CD4-positive, alpha-beta T cell (primary cell): ENCODE measurements around the gene POTEE. TPM values are rescaled to one million over a fixed set of nuclear protein-coding genes. Genes with fewer than 3 reads are reported as not detected.
"Not testable (repeated sequence)": the region's sequence is repeated elsewhere in the genome, so short reads cannot be mapped to it uniquely, and the experiment has no call there.

Experiments
- ATAC-seq: fragments of 200-7000 bp; cut with Tn5 transposase; one replicate; pipeline ENCODE4 v1.10.0; 2022; ENCODE audit warnings: mild to moderate bottlenecking; ENCODE audit not compliant: poor library complexity
- CTCF ChIA-PET: fragments of 350-600 bp; sonication (Branson Sonifier 250); formaldehyde crosslinking; loops from one replicate; lab custom pipeline; 2021; ENCODE audit warnings: antibody characterized with exemption, inconsistent platforms; lab: Charles Lee
- POLR2A ChIA-PET: fragments of 350-600 bp; sonication (Branson Sonifier 250); formaldehyde crosslinking; loops from one replicate; lab custom pipeline; 2021; ENCODE audit warnings: antibody characterized with exemption, inconsistent platforms; lab: Charles Lee
- DNase-seq, 14 experiments: peaks; one replicate each; pipeline ENCODE4 v3.0.0-alpha.2; 2013 to 2020; ENCODE audit warnings: mixed read lengths in 2 of 14
- H3K27ac ChIP-seq, 2 donors: one replicate each; pipeline versions ENCODE4 v1.5.1 to v1.7.0; 2013; ENCODE audit warnings: low read length in 2 of 2, low read depth in 1 of 2, mild to moderate bottlenecking in 1 of 2
- H3K27me3 ChIP-seq, 2 experiments: 1 replicate in 1 of 2; 2 replicates in 1 of 2; pipeline versions ENCODE4 v1.6.1 to v1.7.0; 2013; ENCODE audit warnings: low read length in 2 of 2, control low read depth in 1 of 2, mild to moderate bottlenecking in 1 of 2, moderate library complexity in 1 of 2; ENCODE audit not compliant: insufficient read depth in 2 of 2, control insufficient read depth in 1 of 2
- H3K36me3 ChIP-seq: one replicate; pipeline ENCODE4 v1.6.1; 2013; ENCODE audit warnings: low read length, control low read depth; ENCODE audit not compliant: insufficient read depth
- H3K4me1 ChIP-seq: one replicate; pipeline ENCODE4 v1.6.1; 2013; ENCODE audit warnings: low read length, control low read depth; ENCODE audit not compliant: insufficient read depth
- H3K4me3 ChIP-seq: one replicate; pipeline ENCODE4 v1.5.1; 2013; ENCODE audit warnings: mild to moderate bottlenecking, low read length, moderate library complexity
- H3K9me3 ChIP-seq, 2 experiments: 1 replicate in 1 of 2; 2 replicates in 1 of 2; pipeline versions ENCODE4 v1.6.1 to v1.7.0; 2013; ENCODE audit warnings: low read length in 2 of 2, mild to moderate bottlenecking in 2 of 2, control low read depth in 1 of 2, moderate library complexity in 1 of 2; ENCODE audit not compliant: control insufficient read depth in 1 of 2, insufficient read depth in 1 of 2
- H3K27ac Mint-ChIP-seq: one replicate; pipeline ENCODE4 v1.8.0; 2020; ENCODE audit warnings: mixed read lengths
- H3K27me3 Mint-ChIP-seq: one replicate; pipeline ENCODE4 v1.8.0; 2021; ENCODE audit warnings: mixed read lengths
- H3K36me3 Mint-ChIP-seq: one replicate; pipeline ENCODE4 v1.8.0; 2021; ENCODE audit warnings: low read depth, mixed read lengths
- H3K4me1 Mint-ChIP-seq: one replicate; pipeline ENCODE4 v1.8.0; 2021; ENCODE audit warnings: low read depth, mixed read lengths
- H3K4me3 Mint-ChIP-seq: one replicate; pipeline ENCODE4 v1.8.0; 2020; ENCODE audit warnings: mild to moderate bottlenecking, mixed read lengths
- H3K9me3 Mint-ChIP-seq: one replicate; pipeline ENCODE4 v1.8.0; 2020; ENCODE audit warnings: mixed read lengths
- CTCF ChIP-seq: fragments of 200-600 bp; IDR thresholded peaks from one replicate; pipeline ENCODE4 v1.8.0; 2022; ENCODE audit warnings: antibody characterized with exemption, mild to moderate bottlenecking
- intact Hi-C, 2 experiments: fragments of 100-400 bp; cut with DNase I in 1 of 2; cut with micrococcal nuclease in 1 of 2; formaldehyde crosslinking; loops; one replicate each; pipeline versions ENCODE4 v1.15.1 to v1.9.0; 2023 to 2025; cut with DNase I, micrococcal nuclease
- total RNA-seq, 174 experiments: library from RNA in 2 of 174; stranded (reverse) in 2 of 174; gene quantifications; one replicate each; pipeline ENCODE4 v1.2.3 and lab custom pipeline; 2021 to 2026

The POTEE gene
- total RNA-seq, 2 experiments from 2014 or later = 0.11 TPM; not detected in 1

DNA sequence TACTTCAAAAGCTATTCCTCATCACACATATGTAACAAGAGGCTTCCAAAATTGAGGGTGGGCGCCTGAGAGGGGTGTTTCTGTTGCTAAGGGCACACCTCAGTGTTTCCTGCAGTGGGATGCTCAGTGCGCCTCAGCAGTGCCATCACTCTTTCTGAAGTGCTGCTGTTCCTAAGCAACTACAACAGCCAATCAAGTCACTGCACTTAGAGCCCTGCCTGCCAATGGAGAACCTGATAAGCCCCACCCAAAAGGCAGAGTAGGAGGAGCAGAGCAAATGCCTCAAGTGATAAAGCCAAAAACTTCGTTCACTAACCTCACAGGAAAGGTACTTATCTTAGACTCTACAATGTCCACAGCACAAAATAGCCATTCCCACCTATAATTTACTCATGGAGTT lies 15.9 kb upstream of the POTEE start:
- ATAC-seq, H3K4me3 Mint-ChIP-seq, CTCF ChIA-PET, POLR2A ChIA-PET, H3K27ac ChIP-seq, intact Hi-C loops, H3K4me3 ChIP-seq, H3K27me3 ChIP-seq, H3K9me3 Mint-ChIP-seq, H3K27ac Mint-ChIP-seq, H3K9me3 ChIP-seq, H3K4me1 Mint-ChIP-seq, DNase-seq, H3K36me3 ChIP-seq, H3K4me1 ChIP-seq, H3K36me3 Mint-ChIP-seq: not testable (repeated sequence)
- H3K27me3 Mint-ChIP-seq = peaks cover 11% of the 10 kb centered on the region

GRCh38 chr2:131196186-131196585 lies 13.2 kb upstream of the POTEE start:
- CTCF ChIA-PET, H3K9me3 Mint-ChIP-seq, H3K27me3 ChIP-seq, ATAC-seq, POLR2A ChIA-PET, H3K4me1 Mint-ChIP-seq, H3K36me3 ChIP-seq, H3K4me1 ChIP-seq, H3K9me3 ChIP-seq, DNase-seq, intact Hi-C loops, H3K27ac ChIP-seq, H3K4me3 ChIP-seq, H3K36me3 Mint-ChIP-seq, H3K27ac Mint-ChIP-seq, H3K4me3 Mint-ChIP-seq: not testable (repeated sequence)
- H3K27me3 Mint-ChIP-seq = peaks cover 16% of the 10 kb centered on the region

GRCh38 chr2:131201098-131201497 lies 8.2 kb upstream of the POTEE start:
- Histone ChIP-seq H3K4me3 (no peak overlapping the region), H3K9me3 (no peaks in the 10 kb centered on the region), H3K27ac (no peak overlapping the region), H3K27me3 (peaks cover 0 to 2% of the 10 kb centered on the region in 2 experiments), H3K4me1 (no peaks in the 10 kb centered on the region), H3K36me3 (no peaks in the 10 kb centered on the region)
- ChIA-PET POLR2A (no interaction called here), CTCF (no interaction called here)
- H3K9me3 Mint-ChIP-seq = no peaks in the 10 kb centered on the region
- ATAC-seq (no peak), DNase-seq (no peak)
- no peaks in the 10 kb centered on the region for H3K4me1 Mint-ChIP-seq
- no peaks in the 10 kb centered on the region for H3K36me3 Mint-ChIP-seq
- peaks cover 16% of the 10 kb centered on the region for H3K27me3 Mint-ChIP-seq
- no peak overlapping the region for H3K4me3 Mint-ChIP-seq
- intact Hi-C loops = no loop called here
- H3K27ac Mint-ChIP-seq = no peak overlapping the region
- no peak for TF ChIP-seq CTCF

- POLR2A ChIA-PET, H3K4me1 ChIP-seq: not testable (repeated sequence)
Measured at GRCh38 chr2:131207839-131208238, 1.5 kb upstream of the POTEE start.

DNA sequence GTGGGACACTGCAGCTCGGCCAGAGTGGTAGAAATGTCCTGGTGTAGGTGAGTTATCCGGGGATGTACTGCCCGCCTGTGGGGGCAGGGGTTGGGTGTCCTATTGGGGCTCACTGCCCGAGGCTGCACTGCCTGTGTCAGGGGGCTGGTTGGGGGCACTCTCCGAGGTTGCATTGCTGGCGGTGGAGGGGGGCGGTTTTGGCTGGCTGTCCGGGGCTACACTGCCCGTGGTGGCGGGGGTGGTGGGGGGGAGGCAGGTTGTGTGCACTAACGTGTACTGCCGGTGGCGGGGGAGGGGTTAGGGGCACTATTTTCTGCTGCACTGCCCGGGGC lies 403 bp downstream of the POTEE start:
- H3K4me1 ChIP-seq, H3K27me3 ChIP-seq, H3K9me3 ChIP-seq, H3K27me3 Mint-ChIP-seq, H3K4me3 Mint-ChIP-seq, ATAC-seq, CTCF ChIA-PET, H3K4me3 ChIP-seq, H3K9me3 Mint-ChIP-seq, intact Hi-C loops, H3K36me3 Mint-ChIP-seq, H3K27ac ChIP-seq, POLR2A ChIA-PET, H3K27ac Mint-ChIP-seq, H3K4me1 Mint-ChIP-seq, H3K36me3 ChIP-seq, DNase-seq: not testable (repeated sequence)

More at GRCh38 chr2:131207839-131208238, 1.5 kb upstream of the POTEE start:
- H3K36me3 Mint-ChIP-seq, H3K36me3 ChIP-seq, H3K9me3 Mint-ChIP-seq, H3K9me3 ChIP-seq, H3K27ac ChIP-seq, DNase-seq, H3K4me1 Mint-ChIP-seq, H3K27me3 Mint-ChIP-seq, H3K4me3 Mint-ChIP-seq, ATAC-seq, intact Hi-C loops, H3K27ac Mint-ChIP-seq, CTCF ChIA-PET, H3K4me3 ChIP-seq, H3K27me3 ChIP-seq: not testable (repeated sequence)

DNA sequence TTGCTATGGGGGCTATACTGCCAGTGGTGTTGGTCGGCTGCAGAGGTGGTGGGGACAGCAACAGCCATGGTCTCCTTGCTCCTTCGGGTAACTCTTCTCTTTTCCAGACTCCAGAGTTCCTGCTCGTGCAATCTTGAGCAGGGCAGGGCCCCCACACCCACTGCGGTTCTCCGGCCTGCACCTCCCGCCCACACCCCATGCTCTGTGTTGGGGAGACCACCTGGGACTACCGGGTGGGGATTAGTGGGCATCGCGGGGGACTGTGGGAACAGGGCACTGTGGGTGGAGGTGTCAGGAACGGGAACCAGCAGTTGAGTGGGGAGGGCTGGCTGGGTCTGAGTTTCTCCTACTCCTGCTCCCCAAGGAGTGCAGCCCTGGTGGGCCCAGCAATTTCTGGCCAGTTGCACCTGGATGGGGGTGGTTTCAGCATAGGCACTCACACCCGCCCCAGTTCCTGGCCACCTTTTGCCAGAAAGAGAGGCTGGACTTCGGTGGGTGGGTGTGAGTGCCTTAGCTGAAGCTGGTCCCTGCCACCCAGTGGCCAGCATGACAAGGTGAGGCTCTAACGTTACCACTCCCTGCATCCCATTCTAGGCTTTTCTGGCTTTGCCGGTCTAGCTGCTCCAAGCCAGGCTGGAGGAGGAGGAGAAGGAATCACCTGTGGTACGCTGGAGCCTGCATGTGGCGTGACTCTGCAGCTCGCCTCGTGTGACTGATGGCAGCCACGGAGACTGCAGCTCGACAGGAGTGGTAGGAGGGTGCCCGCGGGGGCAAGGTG lies 1.3 kb downstream of the POTEE start:
- POLR2A ChIA-PET, H3K4me1 ChIP-seq, H3K36me3 ChIP-seq, H3K9me3 ChIP-seq, intact Hi-C loops, ATAC-seq, H3K9me3 Mint-ChIP-seq, H3K27me3 ChIP-seq, DNase-seq, CTCF ChIA-PET, H3K4me3 ChIP-seq, H3K27me3 Mint-ChIP-seq, H3K4me3 Mint-ChIP-seq, H3K27ac Mint-ChIP-seq, H3K4me1 Mint-ChIP-seq, H3K36me3 Mint-ChIP-seq, H3K27ac ChIP-seq: not testable (repeated sequence)
